SH-SY5Y (cell line): ENCODE data around the gene PRMT7.

ENCODE experiments used
- GATA2 ChIP-seq: IDR thresholded peaks from 2 replicates; pipeline ENCODE4 v1.6.1; 2011; ENCODE audit warnings: mild to moderate bottlenecking, low read depth, low read length
- GATA3 ChIP-seq: IDR thresholded peaks from 2 replicates; pipeline ENCODE4 v1.6.1; 2011; ENCODE audit warnings: low read depth, mild to moderate bottlenecking, low read length, moderate library complexity

GRCh38 chr16:68310437-68310773, 414 bp upstream of the PRMT7 start:
- no peak for TF ChIP-seq GATA2
- TF ChIP-seq GATA3: no peak
